Measurements from ENCODE around the gene ANKRD12. TPM values are rescaled to one million over a fixed set of nuclear protein-coding genes. Genes with fewer than 3 reads are reported as not detected.

ANKRD12 gene
- total and polyA plus RNA-seq, 2 of the 4 experiments (the other 2 are of a cell fraction), result 2.6 to 12.9 TPM

DNA sequence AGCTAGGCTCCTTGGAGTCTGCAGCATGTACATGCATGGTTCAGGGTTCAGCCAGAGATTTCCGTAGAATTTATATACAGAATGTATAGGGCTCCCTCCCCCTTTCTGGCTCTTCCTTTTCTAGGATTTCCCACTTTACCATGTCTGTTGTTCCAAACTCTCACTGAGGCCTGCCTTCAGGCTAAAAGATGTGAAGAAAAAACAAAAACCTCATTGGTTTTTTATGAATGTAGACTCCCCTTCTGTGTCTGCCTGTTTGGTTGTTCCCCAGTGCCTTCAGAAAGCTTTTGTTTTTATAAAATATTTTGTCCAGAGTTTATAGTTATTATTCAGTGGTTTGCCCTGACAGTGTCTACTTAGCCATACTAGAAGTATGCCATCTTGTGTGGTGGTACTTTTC is 30.5 kb upstream of the ANKRD12 start:
- H3K9me1 ChIP-seq (ENCODE audit: insufficient read depth, low read length), result peaks cover 6% of the 10 kb centered on the region; the same call in 1 of the 2 replicates
- 0 out of 4 replicates have a peak overlapping the region, but pooled peaks of 1 of the 2 experiments have one; percentile 3 for H4K8ac ChIP-seq (ENCODE audit: low read depth in 2 of 2, low read length in 2 of 2)
- H4K5ac ChIP-seq (ENCODE audit: low read depth, low read length), result no peak overlapping the region
- intact Hi-C loops (cut with micrococcal nuclease), result no loop called here
- H3K79me1 ChIP-seq (ENCODE audit: low read depth in 1 of 2, low read length in 2 of 2), result peaks cover 3 to 45% of the 10 kb centered on the region in 2 experiments; a peak in 2 of 4 replicates
- no peak overlapping the region for H2AK9ac ChIP-seq (replicated peaks; ENCODE audit: low read depth, low read length, poor library complexity)
- dilution Hi-C loops (cut with HindIII; ENCODE audit: low sequenced_read_pairs, unreplicated experiment), result no loop called here
- peak overlapping the region; percentile 3 for H2BK5ac ChIP-seq (ENCODE audit: low read depth, low read length, poor library complexity, severe bottlenecking)
- ChIA-PET POLR2A (ENCODE audit: unreplicated experiment) (no interaction called here), CTCF (no interaction called here)
- no peaks in the 10 kb centered on the region for H3K9me3 ChIP-seq (ENCODE audit: control insufficient read depth, insufficient read depth, low read length)
- ATAC-seq (ENCODE audit: low read depth), result no peak
- no peak overlapping the region for H2AFZ ChIP-seq (replicated peaks; ENCODE audit: low read length, poor library complexity)
- peaks cover 9% of the 10 kb centered on the region for H3K4me1 ChIP-seq (ENCODE audit: control insufficient read depth, insufficient read depth, low read length)
- DNase-seq, result no peak
- no peak overlapping the region for H3K56ac ChIP-seq (ENCODE audit: extremely low read depth, insufficient read depth, low read length)
- no peak overlapping the region; the same call in 1 of the 2 replicates for H3K18ac ChIP-seq (ENCODE audit: low read depth, low read length)
- H3K14ac ChIP-seq (replicated peaks; ENCODE audit: low read depth, low read length), result peak overlapping the region; percentile 26
- in situ Hi-C loops (cut with MboI; ENCODE audit: low sequenced_read_pairs), result no loop called here
- no peak overlapping the region for H3K4ac ChIP-seq (ENCODE audit: low read depth, low read length)
- peak overlapping the region; percentile 46; the same call in 1 of the 2 replicates for H3K9ac ChIP-seq (ENCODE audit: low read depth, low read length)
- no peak overlapping the region for H2AK5ac ChIP-seq (ENCODE audit: low read depth, low read length)
- peaks cover 69% of the 10 kb centered on the region for H4K20me1 ChIP-seq (ENCODE audit: insufficient read depth, low read length)
- no peak overlapping the region for H2BK20ac ChIP-seq (ENCODE audit: low read depth, low read length)
- no peak overlapping the region for H4K91ac ChIP-seq (ENCODE audit: insufficient read depth, low read depth, low read length)
- H3K36me3 ChIP-seq (ENCODE audit: control insufficient read depth, insufficient read depth, low read length), result peaks cover 2% of the 10 kb centered on the region; the same call in 1 of the 2 replicates
- no CpG with 5 or more reads among the region's 1 CpG for WGBS, 2 experiments (ENCODE audit: extremely low coverage in 2 of 2, insufficient read length in 1 of 2)
- no peak overlapping the region for H2BK120ac ChIP-seq (ENCODE audit: low read depth, low read length)
- no peak overlapping the region for H2BK15ac ChIP-seq (ENCODE audit: low read depth, low read length)
- H3K27ac ChIP-seq (ENCODE audit: insufficient read depth, low read length), result 0 out of 2 replicates have a peak overlapping the region, but pooled peaks have one; percentile 25
- H3K4me2 ChIP-seq (ENCODE audit: low read depth, low read length), result peak overlapping the region; percentile 99
- H3K23ac ChIP-seq (ENCODE audit: low read depth, low read length), result peak overlapping the region; percentile 55; the same call in 1 of the 2 replicates
- no TSS peak for BruUV-seq (replicated peaks)
- peak overlapping the region; percentile 31; the same call in 1 of the 2 replicates for H3K4me3 ChIP-seq (ENCODE audit: insufficient read depth, low read depth, low read length)
- TF ChIP-seq FOS (IDR thresholded peaks at IDR 0.05; ENCODE audit: low read depth, low read length), result no peak
- no peak for TF ChIP-seq CHD1 (IDR thresholded peaks at IDR 0.05; ENCODE audit: low read depth, low read length)
- TF ChIP-seq SMC3 (IDR thresholded peaks at IDR 0.05; ENCODE audit: low read depth, low read length), result no peak
- TF ChIP-seq RFX5 (IDR thresholded peaks at IDR 0.05; ENCODE audit: low read depth, low read length), result no peak
- TF ChIP-seq RAD21 (IDR thresholded peaks at IDR 0.05; ENCODE audit: low read length), result no peak
- no peak for TF ChIP-seq BHLHE40 (IDR thresholded peaks at IDR 0.05; ENCODE audit: low read depth, low read length)
- no peaks in the 10 kb centered on the region for H3K27me3 ChIP-seq (ENCODE audit: control insufficient read depth, insufficient read depth, low read length)
